ENCODE results near the gene STUB1. TPM values are rescaled to one million over a fixed set of nuclear protein-coding genes. Genes with fewer than 3 reads are reported as not detected.

The STUB1 gene
- total and polyA plus RNA-seq, 10 of the 15 experiments (the other 5 are each of a cell fraction or from before 2014, with no cell fraction given), result 4.2 to 136 (median 67.1) TPM

DNA sequence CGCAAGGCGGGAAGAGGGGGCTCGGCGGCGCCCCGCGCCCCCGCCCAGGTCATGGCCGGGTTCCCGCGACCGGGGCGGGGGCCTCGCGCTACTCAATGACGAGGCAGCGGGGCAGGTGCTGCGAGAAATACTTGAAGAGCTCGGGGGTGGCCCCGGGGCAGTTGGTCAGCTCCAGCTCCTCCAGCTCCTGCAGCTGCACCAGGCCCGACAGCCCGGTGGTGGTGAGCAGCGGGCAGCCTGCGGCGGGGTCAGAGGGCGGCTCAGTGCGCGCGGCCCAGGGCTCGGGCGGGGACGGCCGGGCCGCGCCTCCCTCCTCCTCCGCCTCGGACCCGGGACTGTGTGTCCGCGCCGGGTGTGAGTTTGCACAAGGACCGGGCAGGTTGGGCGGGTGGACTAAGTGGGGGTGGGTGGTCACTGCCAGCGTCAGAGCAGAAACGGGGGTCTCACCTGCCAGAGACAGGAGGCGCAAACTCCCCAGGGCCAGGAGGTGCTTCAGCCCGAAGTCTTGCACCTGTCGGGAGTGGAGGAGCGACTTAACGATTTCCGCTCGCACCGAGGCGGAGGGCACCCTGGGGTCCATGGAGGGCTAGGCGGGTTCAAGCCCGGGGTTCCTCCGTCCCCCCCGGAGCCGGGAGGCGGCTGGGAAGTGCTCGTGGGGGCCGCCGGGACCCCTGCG lies 14.1 kb downstream of the STUB1 start:
- H2AFZ ChIP-seq (ENCODE audit: control insufficient read depth, low read depth, low read length), result no peak overlapping the region

More for the DNA sequence above, 14.1 kb downstream of the STUB1 start:
- Histone ChIP-seq H3K4me3 (no peak overlapping the region), H3K36me3 (ENCODE audit: control insufficient read depth in 2 of 2, insufficient read depth in 2 of 2, low read length in 1 of 2) (no peaks in the 10 kb centered on the region), H3K4me2 (ENCODE audit: control insufficient read depth, insufficient read depth) (peak overlapping the region; percentile 89), H3K27ac (ENCODE audit: control insufficient read depth, insufficient read depth) (no peak overlapping the region), H3K27me3 (replicated peaks in 1 of 2; ENCODE audit: control insufficient read depth in 2 of 2, insufficient read depth in 2 of 2, low read length in 1 of 2) (peaks cover 2 to 6% of the 10 kb centered on the region in 2 experiments; a peak in 3 of 4 replicates), H3K79me2 (ENCODE audit: control insufficient read depth, insufficient read depth, low read length) (peaks cover 8% of the 10 kb centered on the region), H3K9me3 (replicated peaks; ENCODE audit: control insufficient read depth, insufficient read depth, low read length) (no peaks in the 10 kb centered on the region; the same call in 2 of the 3 replicates), H4K20me1 (ENCODE audit: control insufficient read depth, insufficient read depth) (no peaks in the 10 kb centered on the region), H3K4me1 (ENCODE audit: control insufficient read depth, insufficient read depth, low read length) (peaks cover 10% of the 10 kb centered on the region), H3K9ac (ENCODE audit: control insufficient read depth, insufficient read depth, low read length) (no peak overlapping the region)
- FAIRE-seq (no peak), ATAC-seq (peak; percentile 6; the same call in 1 of the 3 replicates), DNase-seq (ENCODE audit: low read depth, low spot score) (no peak)
- TF ChIP-seq DPF2 (IDR thresholded peaks at IDR 0.05) (peak; percentile 59; the same call in 1 of the 2 replicates), NR2F1 (conservative IDR thresholded peaks at IDR 0.05) (peak; percentile 74), TCF12 (IDR thresholded peaks at IDR 0.05; ENCODE audit: low read depth, low read length) (no peak), POU2F2 (IDR thresholded peaks at IDR 0.05; ENCODE audit: borderline replicate concordance, low read depth, low read length) (no peak), NR2C1 (IDR thresholded peaks at IDR 0.05) (peak; percentile 24; the same call in 1 of the 2 replicates), IKZF1 (conservative IDR thresholded peaks at IDR 0.05) (no peak; the same call in 1 of the 2 replicates), SUZ12 (IDR thresholded peaks at IDR 0.05; ENCODE audit: unreplicated experiment) (peak; percentile 50), MTA3 (IDR thresholded peaks at IDR 0.05; ENCODE audit: borderline replicate concordance, low read length) (no peak)
- TF ChIP-seq, protein P1, sequence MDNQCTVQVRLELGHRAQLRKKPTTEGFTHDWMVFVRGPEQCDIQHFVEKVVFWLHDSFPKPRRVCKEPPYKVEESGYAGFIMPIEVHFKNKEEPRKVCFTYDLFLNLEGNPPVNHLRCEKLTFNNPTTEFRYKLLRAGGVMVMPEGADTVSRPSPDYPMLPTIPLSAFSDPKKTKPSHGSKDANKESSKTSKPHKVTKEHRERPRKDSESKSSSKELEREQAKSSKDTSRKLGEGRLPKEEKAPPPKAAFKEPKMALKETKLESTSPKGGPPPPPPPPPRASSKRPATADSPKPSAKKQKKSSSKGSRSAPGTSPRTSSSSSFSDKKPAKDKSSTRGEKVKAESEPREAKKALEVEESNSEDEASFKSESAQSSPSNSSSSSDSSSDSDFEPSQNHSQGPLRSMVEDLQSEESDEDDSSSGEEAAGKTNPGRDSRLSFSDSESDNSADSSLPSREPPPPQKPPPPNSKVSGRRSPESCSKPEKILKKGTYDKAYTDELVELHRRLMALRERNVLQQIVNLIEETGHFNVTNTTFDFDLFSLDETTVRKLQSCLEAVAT (IDR thresholded peaks at IDR 0.05), result no peak
- in situ Hi-C loops (cut with MboI), result no loop called here
- ChIA-PET CTCF (no interaction called here), SMC1A (ENCODE audit: uncharacterized antibody, unreplicated experiment) (no interaction called here), RAD21 (ENCODE audit: unreplicated experiment) (no interaction called here), POLR2A (interaction anchor here (0.7 to 2.0 kb wide), 3 partner anchors 21 to 42 kb away, joined by 3 to 7 read pairs (median 4); partner anchors contain the start of genes HAGHL and METRN)
- 30% methylated on average over 53 of the region's 64 CpGs for WGBS (ENCODE audit: insufficient coverage, insufficient replicate concordance, low lambda C conversion rate, missing lambda C conversion rate)
- no TSS peak for BruUV-seq (replicated peaks)
- intact Hi-C loops (cut with micrococcal nuclease; ENCODE audit: unreplicated experiment), result no loop called here
